Smooth muscle cell of the brain vasculature (primary cell): ENCODE data around the gene NRXN3.

ENCODE experiments used
- DNase-seq: peaks from one replicate; pipeline ENCODE4 v3.0.0-alpha.2; 2012; ENCODE audit warnings: low read depth, low spot score

NRXN3 gene

DNA sequence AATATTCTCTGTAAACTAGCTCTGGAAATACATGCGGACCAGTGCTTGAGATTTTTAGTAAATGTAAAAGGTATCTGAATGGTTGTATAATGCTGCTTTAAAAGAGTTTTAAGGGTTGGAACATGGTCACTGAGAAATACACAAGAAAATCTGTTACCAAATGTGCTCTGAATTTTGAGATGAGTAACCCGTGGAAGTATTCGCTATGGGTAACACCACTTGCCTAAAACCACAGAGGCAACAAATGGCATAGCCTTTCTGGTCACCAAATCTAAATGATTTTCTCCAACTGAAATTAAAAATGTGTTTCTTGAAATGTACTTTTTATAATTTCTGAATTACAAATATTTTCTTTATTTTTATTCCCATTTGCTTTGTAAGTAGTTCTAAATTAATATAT, 1295.5 kb downstream of the NRXN3 start:
- no peak for DNase-seq

DNA sequence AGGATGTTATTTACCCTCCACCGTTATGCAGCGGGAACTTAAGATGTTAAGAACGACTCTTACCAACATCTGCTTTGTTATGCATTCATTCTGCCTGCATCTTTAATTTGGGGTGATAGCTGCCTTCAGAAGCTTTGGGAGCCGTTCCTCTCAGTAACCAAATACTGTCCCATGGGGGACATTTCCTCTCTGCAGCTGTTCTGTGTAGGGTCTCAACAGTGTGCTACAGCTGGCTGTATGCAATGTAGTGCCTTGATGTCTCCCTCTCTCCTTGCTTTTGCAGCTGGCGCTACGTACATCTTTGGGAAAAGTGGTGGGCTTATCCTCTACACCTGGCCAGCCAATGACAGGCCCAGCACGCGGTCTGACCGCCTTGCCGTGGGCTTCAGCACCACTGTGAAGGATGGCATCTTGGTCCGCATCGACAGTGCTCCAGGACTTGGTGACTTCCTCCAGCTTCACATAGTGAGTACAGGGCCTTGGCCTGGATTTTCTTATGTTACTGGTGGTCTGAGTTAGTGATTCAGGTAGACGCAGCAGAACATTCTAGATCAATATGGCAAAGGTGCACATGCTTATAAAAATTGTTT, 1296.9 kb downstream of the NRXN3 start:
- no peak for DNase-seq

GRCh38 chr14:79467835-79468234, 1297.7 kb downstream of the NRXN3 start:
- DNase-seq: no peak

DNA sequence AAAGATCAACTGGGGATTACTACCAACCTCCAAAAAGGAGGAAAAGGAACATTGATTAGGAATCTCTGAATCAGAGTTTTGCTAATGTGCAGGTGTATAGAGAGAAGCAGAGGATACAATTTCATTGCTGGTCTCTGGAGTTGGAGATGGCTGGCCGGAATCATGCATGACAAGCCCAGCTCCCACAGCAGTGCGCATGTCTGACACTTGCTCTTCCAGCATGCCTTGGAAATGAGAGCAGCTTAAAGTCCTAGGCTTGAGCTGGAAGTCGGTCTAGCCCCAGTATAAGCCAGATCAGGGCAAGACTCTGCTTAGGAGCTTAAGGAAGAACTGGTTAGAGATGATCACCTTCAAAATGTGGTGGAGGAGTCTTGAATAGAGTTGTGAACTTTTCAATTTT, 1298.3 kb downstream of the NRXN3 start:
- DNase-seq: no peak

GRCh38 chr14:79473651-79474050, 1303.5 kb downstream of the NRXN3 start:
- no peak for DNase-seq

GRCh38 chr14:79475887-79476532, 1305.8 kb downstream of the NRXN3 start:
- DNase-seq: no peak

GRCh38 chr14:79476552-79476951, 1306.4 kb downstream of the NRXN3 start:
- DNase-seq: no peak

GRCh38 chr14:79480212-79480611, 1310.0 kb downstream of the NRXN3 start:
- no peak for DNase-seq

DNA sequence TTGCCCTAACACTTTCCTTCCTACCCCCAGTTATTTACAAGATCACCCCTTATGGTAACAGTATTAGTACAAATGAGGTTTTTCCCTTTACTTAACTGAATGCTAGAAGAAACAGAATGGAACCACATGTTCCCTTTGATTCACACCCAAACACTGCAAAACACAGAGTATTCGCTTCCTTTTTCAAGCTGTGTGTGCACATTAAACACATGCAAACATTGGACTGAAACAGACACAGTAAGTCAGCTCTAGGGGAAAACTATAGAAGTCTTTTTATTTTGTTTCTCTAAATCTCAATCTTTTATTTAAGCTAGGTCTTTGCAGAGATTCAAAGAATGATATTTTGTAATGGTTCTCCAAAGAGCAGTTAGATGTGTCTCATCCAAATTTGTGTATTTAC, 1312.7 kb downstream of the NRXN3 start:
- DNase-seq: no peak

DNA sequence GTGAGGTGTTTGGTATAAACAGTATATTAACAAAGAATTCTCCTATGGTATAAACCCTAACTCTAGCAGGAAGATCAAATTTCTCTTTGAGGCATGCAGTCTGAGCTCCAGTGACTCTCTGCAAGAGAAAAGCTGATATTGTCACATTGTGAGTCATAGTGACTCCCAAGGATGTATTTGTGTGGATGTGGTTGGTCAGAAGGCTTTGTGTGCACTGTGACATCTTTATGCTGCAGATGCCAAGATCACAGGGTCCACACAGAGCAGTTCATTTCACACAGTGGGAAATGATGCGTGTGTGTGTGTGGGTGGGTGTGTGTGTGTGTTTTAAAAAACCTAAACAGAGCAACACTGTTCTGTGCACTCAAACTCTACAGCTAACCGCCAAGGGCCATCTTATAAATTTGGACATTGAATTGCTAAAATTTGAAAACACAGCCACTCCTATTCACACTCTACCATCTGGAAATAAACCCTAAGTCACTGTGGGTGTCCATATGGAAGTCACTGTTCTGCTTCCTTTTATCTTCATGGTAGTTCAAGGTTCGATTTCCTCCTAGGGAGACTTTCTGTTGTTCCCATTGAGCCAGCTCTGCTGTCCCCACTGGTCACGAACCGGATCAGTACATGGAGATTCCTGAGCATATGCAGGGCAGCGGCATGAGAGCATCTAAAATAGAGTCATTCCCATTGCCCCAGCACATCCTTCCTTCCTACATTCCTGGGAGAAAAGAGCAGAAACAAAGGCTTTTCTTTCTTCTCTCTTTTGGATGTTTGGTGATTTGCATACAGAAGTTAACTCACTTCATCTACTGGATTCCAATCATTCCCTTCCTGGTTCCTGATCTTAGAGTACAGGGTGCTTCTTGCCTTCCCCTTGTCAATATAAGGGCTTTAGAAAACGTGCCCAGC, 1313.6 kb downstream of the NRXN3 start:
- peak; percentile 13 for DNase-seq

- no peak for DNase-seq
These were observed 1317.5 kb downstream of the NRXN3 start for GRCh38 chr14:79487632-79488031.

DNA sequence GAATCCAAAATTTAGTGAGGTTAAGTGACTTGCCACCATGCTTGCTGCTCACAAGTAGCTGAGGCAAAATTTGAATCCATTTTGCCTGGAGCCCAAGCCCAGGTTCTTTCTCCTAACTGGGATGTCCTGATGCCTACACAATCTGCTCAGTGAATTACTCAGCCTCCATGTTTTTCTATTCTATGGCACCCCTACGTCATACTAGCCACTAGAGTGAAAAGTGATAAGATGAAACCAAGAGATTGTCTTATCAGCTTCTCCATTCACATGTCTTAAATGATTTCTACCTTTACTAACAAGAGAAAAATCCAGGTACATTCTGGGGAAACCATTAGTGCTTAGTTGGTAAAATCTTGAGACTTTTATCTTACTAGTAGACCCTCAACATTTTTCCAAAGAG, 1321.0 kb downstream of the NRXN3 start:
- no peak for DNase-seq

DNA sequence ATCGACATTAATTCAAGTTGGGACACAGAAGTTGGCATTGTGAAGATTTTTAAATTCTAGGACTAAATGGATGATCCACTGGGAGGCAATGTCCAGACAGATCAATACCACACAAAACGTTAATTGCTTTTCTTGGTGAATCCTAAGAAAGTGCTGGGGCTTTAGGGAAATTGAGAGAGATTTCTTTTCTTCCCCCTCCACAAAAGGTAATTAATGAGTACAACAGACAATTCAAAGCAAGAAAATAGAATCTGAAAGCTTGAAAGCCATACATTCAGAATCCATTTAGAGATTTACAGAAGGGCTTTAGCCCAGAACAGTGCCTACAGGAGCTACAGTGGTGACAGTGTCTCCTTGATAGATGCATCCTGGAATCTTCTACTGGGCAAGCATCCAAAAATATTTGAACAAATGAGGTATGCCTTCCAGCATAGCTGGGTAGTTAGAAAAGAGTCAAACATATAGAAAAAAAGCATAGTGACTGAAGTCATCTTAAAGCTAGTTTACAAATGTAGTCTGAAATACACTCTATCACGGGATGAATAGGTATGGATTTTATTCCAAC, 1323.0 kb downstream of the NRXN3 start:
- no peak for DNase-seq

- no peak for DNase-seq
These were observed 1326.5 kb downstream of the NRXN3 start for GRCh38 chr14:79496701-79497100.

GRCh38 chr14:79500489-79500888, 1330.3 kb downstream of the NRXN3 start:
- DNase-seq: no peak

DNA sequence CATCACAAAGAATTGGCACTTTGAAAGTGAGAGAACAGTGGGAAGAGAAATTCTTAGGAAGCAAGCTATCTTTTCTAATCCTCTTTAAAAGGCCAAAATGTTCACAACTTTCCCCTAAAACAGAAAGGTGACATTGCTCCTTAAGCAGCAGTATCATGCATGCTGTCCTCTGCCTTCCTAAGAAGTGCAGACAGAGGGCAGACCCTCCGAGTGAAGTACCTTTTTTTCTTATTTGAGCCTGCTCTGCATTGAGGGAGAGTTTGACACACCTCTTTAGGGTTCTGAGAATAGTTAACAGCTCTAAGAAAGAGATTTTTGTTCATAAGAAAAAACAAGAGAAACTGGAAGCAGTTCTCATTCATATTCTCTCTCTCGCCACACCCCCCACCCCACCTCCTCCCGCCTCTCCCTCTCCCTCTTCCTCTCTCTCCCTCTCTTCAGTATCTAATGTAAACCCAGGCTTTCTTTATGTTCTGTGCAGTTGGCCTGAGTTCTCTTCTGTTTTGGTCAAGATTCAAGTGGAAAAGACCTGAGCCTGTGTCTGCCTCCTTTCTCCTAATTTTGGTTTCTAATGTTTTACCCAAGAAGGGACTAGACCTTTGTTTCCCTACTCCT, 1332.1 kb downstream of the NRXN3 start:
- DNase-seq: no peak

DNA sequence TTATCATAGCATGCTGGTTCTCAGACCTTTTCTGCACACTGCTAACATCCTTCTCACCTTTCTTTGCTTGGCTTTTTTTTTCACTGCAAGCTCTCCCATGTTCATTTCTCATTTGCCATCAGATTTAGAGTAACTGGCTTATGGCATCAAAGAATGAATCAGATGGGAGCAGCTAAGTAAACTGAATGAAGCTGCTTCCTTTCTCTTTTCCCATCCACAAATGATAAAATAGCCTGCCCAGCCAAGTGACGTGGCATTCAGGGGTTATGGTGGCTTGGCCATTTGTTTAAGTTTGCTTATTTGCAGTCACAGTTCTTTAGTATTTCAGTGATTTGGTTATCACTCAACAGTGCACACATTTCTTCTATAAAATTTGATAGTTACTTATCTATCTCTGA, 1332.6 kb downstream of the NRXN3 start:
- DNase-seq: no peak

GRCh38 chr14:79510659-79511058, 1340.5 kb downstream of the NRXN3 start:
- DNase-seq: peak; percentile 9

- DNase-seq: no peak
These were observed 1341.0 kb downstream of the NRXN3 start for GRCh38 chr14:79511146-79511545.

DNA sequence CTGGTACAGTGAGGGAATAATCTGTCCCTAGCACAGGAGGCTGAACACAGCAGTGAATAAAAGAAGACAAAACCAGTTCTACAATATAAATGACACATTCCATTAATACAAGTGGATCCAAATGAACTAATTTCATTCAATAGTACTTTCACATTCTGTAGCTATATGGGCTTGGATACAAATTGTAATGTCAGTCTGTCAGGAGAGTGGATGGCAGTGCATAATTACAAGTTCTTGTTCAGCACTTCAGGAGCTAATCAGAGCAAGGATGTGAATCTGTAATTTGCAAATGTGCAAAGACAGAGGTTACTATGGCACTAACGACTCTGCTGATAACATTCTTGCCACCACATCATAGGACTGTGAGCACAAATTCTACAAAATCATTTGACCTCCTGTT, 1343.3 kb downstream of the NRXN3 start:
- DNase-seq: no peak

- peak; percentile 15 for DNase-seq
These were observed 1344.5 kb downstream of the NRXN3 start for GRCh38 chr14:79514700-79515099.

GRCh38 chr14:79515158-79515557, 1345.0 kb downstream of the NRXN3 start:
- DNase-seq: no peak
